ENCODE data around the gene PIK3C2G. TPM values are rescaled to one million over a fixed set of nuclear protein-coding genes. Genes with fewer than 3 reads are reported as not detected.

The PIK3C2G gene
- total RNA-seq, 4 donors from 2014 or later: 17.9 to 27.7 (median 26.6) TPM

GRCh38 chr12:18327036-18327435, 65.7 kb downstream of the PIK3C2G start:
- H3K4me3 ChIP-seq (ENCODE audit: low read depth, poor library complexity, severe bottlenecking): no peak overlapping the region
- no peak for DNase-seq (ENCODE audit: low spot score in 2 of 2)
- no peak for TF ChIP-seq POLR2A (IDR thresholded peaks at IDR 0.05)
- TF ChIP-seq, protein P1, sequence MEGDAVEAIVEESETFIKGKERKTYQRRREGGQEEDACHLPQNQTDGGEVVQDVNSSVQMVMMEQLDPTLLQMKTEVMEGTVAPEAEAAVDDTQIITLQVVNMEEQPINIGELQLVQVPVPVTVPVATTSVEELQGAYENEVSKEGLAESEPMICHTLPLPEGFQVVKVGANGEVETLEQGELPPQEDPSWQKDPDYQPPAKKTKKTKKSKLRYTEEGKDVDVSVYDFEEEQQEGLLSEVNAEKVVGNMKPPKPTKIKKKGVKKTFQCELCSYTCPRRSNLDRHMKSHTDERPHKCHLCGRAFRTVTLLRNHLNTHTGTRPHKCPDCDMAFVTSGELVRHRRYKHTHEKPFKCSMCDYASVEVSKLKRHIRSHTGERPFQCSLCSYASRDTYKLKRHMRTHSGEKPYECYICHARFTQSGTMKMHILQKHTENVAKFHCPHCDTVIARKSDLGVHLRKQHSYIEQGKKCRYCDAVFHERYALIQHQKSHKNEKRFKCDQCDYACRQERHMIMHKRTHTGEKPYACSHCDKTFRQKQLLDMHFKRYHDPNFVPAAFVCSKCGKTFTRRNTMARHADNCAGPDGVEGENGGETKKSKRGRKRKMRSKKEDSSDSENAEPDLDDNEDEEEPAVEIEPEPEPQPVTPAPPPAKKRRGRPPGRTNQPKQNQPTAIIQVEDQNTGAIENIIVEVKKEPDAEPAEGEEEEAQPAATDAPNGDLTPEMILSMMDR (IDR thresholded peaks at IDR 0.05): no peak
- 38 to 44% methylated on average over 2 of the region's 2 CpGs for WGBS, 2 donors
- intact Hi-C loops (cut with DNase I; ENCODE audit: low total_unique reads): no loop called here

DNA sequence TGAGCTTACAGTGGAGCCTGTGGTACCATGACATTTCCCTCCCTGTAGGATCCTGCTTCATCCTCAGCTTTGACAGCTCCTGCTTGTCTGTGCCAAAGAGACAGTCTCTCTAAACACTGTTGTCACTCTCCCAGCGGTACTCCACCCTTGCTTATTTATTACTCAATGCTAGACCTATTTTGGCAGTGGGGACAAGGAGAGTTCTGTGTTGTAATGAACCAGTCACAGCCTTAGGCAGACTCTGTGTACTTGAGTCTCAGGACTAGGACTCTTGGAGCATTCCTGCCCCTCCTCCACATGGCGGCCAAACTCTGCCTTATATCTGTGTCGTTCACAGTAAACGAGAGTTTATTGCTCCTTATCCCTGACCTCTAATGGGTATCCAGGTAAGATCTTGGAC, 70.9 kb downstream of the PIK3C2G start:
- WGBS, 2 donors: 32 to 36% methylated on average over 4 of the region's 4 CpGs
- peak in 1 of 2 donors; percentile 80 for DNase-seq (ENCODE audit: low spot score in 2 of 2)

GRCh38 chr12:18339633-18340032, 78.3 kb downstream of the PIK3C2G start:
- no peak overlapping the region for H3K4me3 ChIP-seq (ENCODE audit: low read depth, poor library complexity, severe bottlenecking)
- TF ChIP-seq, protein P1 (IDR thresholded peaks at IDR 0.05): no peak
- no peak for TF ChIP-seq POLR2A (IDR thresholded peaks at IDR 0.05)
- intact Hi-C loops (cut with DNase I; ENCODE audit: low total_unique reads): no loop called here
- WGBS, 2 donors: 71 to 91% methylated on average over 1 of the region's 1 CpG
- DNase-seq (ENCODE audit: low spot score in 2 of 2): no peak

More for the DNA sequence above, 70.9 kb downstream of the PIK3C2G start:
- intact Hi-C loops (cut with DNase I; ENCODE audit: low total_unique reads): no loop called here
- TF ChIP-seq, protein P1 (IDR thresholded peaks at IDR 0.05): no peak
- TF ChIP-seq POLR2A (IDR thresholded peaks at IDR 0.05): no peak
- H3K4me3 ChIP-seq (ENCODE audit: low read depth, poor library complexity, severe bottlenecking): no peak overlapping the region

DNA sequence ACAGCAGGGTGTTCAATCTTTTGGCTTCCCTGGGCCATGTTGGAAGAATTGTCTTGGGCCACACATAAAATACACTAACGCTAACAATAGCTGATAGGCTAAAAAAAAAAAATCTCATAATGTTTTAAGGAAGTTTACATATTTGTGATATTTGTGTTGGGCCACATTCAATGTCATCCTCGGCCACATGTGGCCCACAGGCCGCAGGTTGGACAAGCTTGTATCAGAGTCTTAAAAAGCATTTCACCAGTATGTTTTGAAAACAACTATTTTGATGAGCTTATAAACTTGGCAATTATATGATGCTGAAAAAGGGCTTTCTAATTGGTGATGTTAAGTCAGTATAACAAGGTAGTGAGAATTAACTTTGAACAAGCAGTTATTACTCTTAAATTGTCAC, 78.9 kb downstream of the PIK3C2G start:
- intact Hi-C loops (cut with DNase I; ENCODE audit: low total_unique reads): no loop called here
- H3K4me3 ChIP-seq (ENCODE audit: low read depth, poor library complexity, severe bottlenecking): no peak overlapping the region
- 67 to 71% methylated on average over 3 of the region's 3 CpGs for WGBS, 2 donors
- no peak for DNase-seq (ENCODE audit: low spot score in 2 of 2)
- TF ChIP-seq POLR2A (IDR thresholded peaks at IDR 0.05): no peak
- TF ChIP-seq, protein P1 (IDR thresholded peaks at IDR 0.05): no peak

- no peak for DNase-seq (ENCODE audit: low spot score in 2 of 2)
- TF ChIP-seq, protein P1 (IDR thresholded peaks at IDR 0.05): no peak
- TF ChIP-seq POLR2A (IDR thresholded peaks at IDR 0.05): no peak
- 66 to 70% methylated on average over 7 of the region's 7 CpGs for WGBS, 2 donors
- intact Hi-C loops (cut with DNase I; ENCODE audit: low total_unique reads): no loop called here
- no peak overlapping the region for H3K4me3 ChIP-seq (ENCODE audit: low read depth, poor library complexity, severe bottlenecking)
Measured at GRCh38 chr12:18340786-18341185, 79.5 kb downstream of the PIK3C2G start.

DNA sequence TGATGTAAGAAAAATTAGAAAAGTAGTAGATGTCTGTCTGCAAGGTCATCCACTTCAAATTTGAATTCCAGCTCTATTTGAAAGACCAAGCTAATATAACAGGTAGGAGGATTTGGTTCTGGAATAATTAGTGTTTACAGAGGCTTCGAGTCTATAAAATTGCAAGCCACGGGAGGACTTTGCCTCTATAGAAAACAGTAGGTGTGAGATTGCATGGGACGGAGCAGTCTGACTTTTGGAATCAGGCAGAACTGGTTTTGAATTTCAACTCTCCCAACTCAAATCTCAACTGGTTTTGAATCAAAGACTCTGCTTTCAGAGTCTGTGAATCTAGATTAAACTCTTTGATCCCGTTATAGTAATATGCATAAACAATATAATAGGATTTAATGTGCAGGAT, 82.4 kb downstream of the PIK3C2G start:
- intact Hi-C loops (cut with DNase I; ENCODE audit: low total_unique reads): no loop called here
- no peak for DNase-seq (ENCODE audit: low spot score in 2 of 2)
- no peak overlapping the region for H3K4me3 ChIP-seq (ENCODE audit: low read depth, poor library complexity, severe bottlenecking)
- WGBS, 2 donors: 76 to 81% methylated on average over 4 of the region's 4 CpGs
- no peak for TF ChIP-seq POLR2A (IDR thresholded peaks at IDR 0.05)
- TF ChIP-seq, protein P1 (IDR thresholded peaks at IDR 0.05): no peak

Data from lower leg skin (tissue), 4 donors.